Left ventricle myocardium inferior (tissue), 1 donor: ENCODE data around the gene RPL3. TPM values are rescaled to one million over a fixed set of nuclear protein-coding genes. Genes with fewer than 3 reads are reported as not detected.

Experiments used
- DNase-seq: peaks from one replicate; pipeline ENCODE4 v3.0.0-alpha.2; 2020
- H3K27ac ChIP-seq: fragments of 200-600 bp; replicated peaks from 2 replicates; pipeline ENCODE4 v1.8.0; 2021
- H3K27me3 ChIP-seq: fragments of 200-600 bp; 2 replicates; pipeline ENCODE4 v1.8.0; 2021; ENCODE audit warnings: low read depth
- H3K36me3 ChIP-seq: fragments of 200-600 bp; 2 replicates; pipeline ENCODE4 v1.8.0; 2021
- H3K4me1 ChIP-seq: fragments of 200-600 bp; 2 replicates; pipeline ENCODE4 v1.8.0; 2021
- H3K4me3 ChIP-seq: fragments of 200-600 bp; 2 replicates; pipeline ENCODE4 v1.8.0; 2021; ENCODE audit warnings: mild to moderate bottlenecking, moderate library complexity
- H3K9me3 ChIP-seq: fragments of 200-600 bp; replicated peaks from 2 replicates; pipeline ENCODE4 v1.8.0; 2021
- CTCF ChIP-seq: fragments of 200-600 bp; IDR thresholded peaks from 2 replicates; pipeline ENCODE4 v1.8.0; 2021; ENCODE audit warnings: antibody characterized with exemption, mild to moderate bottlenecking, borderline replicate concordance
- intact Hi-C: fragments of 100-400 bp; cut with micrococcal nuclease; formaldehyde crosslinking; loops from one replicate; pipeline ENCODE4 v1.11.0; 2022
- total RNA-seq: library from RNA; stranded (reverse); fragmentation: NEBNext Ultra II Directional; extraction: Animal tissue kit (Norgen Biotek cat#: 25700); gene quantifications from one replicate; pipeline ENCODE4 v1.2.1, GENCODE V29; 2021
- donor health status: DM: no; HTN: yes; CAD: no; lungs with severe emphysema.

Gene RPL3
- total RNA-seq, 1 donor from 2014 or later, result 325 TPM

- intact Hi-C loops, result no loop called here
- Histone ChIP-seq H3K4me3 (no peak overlapping the region), H3K4me1 (peaks cover 28% of the 10 kb centered on the region), H3K36me3 (no peaks in the 10 kb centered on the region), H3K27me3 (no peaks in the 10 kb centered on the region), H3K9me3 (peaks cover 2% of the 10 kb centered on the region), H3K27ac (peak overlapping the region; percentile 90)
- no peak for DNase-seq
- TF ChIP-seq CTCF, result no peak
Observed at GRCh38 chr22:39289975-39290720, 29.3 kb downstream of the RPL3 start.

GRCh38 chr22:39289533-39289932, 29.9 kb downstream of the RPL3 start:
- no peak for DNase-seq
- no peaks in the 10 kb centered on the region for H3K27me3 ChIP-seq
- peaks cover 8% of the 10 kb centered on the region for H3K9me3 ChIP-seq
- no peak overlapping the region for H3K4me3 ChIP-seq
- H3K36me3 ChIP-seq, result no peaks in the 10 kb centered on the region
- peaks cover 28% of the 10 kb centered on the region for H3K4me1 ChIP-seq
- intact Hi-C loops, result no loop called here
- TF ChIP-seq CTCF, result no peak
- no peak overlapping the region for H3K27ac ChIP-seq

- Histone ChIP-seq H3K36me3 (no peaks in the 10 kb centered on the region), H3K27ac (no peak overlapping the region), H3K9me3 (peaks cover 12% of the 10 kb centered on the region), H3K4me3 (no peak overlapping the region), H3K4me1 (peaks cover 38% of the 10 kb centered on the region), H3K27me3 (no peaks in the 10 kb centered on the region)
- DNase-seq, result no peak
- no peak for TF ChIP-seq CTCF
- intact Hi-C loops, result no loop called here
Observed at GRCh38 chr22:39288135-39288898, 31.1 kb downstream of the RPL3 start.

GRCh38 chr22:39287076-39287725, 32.2 kb downstream of the RPL3 start:
- TF ChIP-seq CTCF, result no peak
- H3K4me1 ChIP-seq, result peaks cover 46% of the 10 kb centered on the region
- H3K27me3 ChIP-seq, result no peaks in the 10 kb centered on the region
- no peak overlapping the region for H3K4me3 ChIP-seq
- DNase-seq, result no peak
- H3K36me3 ChIP-seq, result no peaks in the 10 kb centered on the region
- peak overlapping the region; percentile 47 for H3K27ac ChIP-seq
- intact Hi-C loops, result no loop called here
- H3K9me3 ChIP-seq, result peaks cover 12% of the 10 kb centered on the region

- H3K27me3 ChIP-seq, result no peaks in the 10 kb centered on the region
- H3K27ac ChIP-seq, result no peak overlapping the region
- DNase-seq, result no peak
- peaks cover 43% of the 10 kb centered on the region for H3K4me1 ChIP-seq
- H3K9me3 ChIP-seq, result peaks cover 12% of the 10 kb centered on the region
- H3K4me3 ChIP-seq, result no peak overlapping the region
- no peaks in the 10 kb centered on the region for H3K36me3 ChIP-seq
- no peak for TF ChIP-seq CTCF
- intact Hi-C loops, result no loop called here
Observed at GRCh38 chr22:39284983-39285382, 34.4 kb downstream of the RPL3 start.
